GM21723 (cell line): ENCODE measurements around the gene BSN.
A peak's percentile ranks its signal among the peaks of the same experiment; 100 is the strongest.

Experiments
- ATAC-seq: cut with Tn5 transposase; IDR thresholded peaks from one replicate; pipeline ENCODE4 v1.9.1; 2021; ENCODE audit warnings: mild to moderate bottlenecking, moderate library complexity; ENCODE audit not compliant: unreplicated experiment

BSN gene

GRCh38 chr3:49553692-49554632, at the start of gene BSN:
Gene BSN, plus strand, starts transcription at chr3:49554477. Its CDS starts 126 bp downstream, at chr3:49554603.
- peak; percentile 62 for ATAC-seq

GRCh38 chr3:49506906-49507305, 47.4 kb upstream of the BSN start:
- ATAC-seq = no peak

- no peak for ATAC-seq
Observed at GRCh38 chr3:49509028-49509561, 45.2 kb upstream of the BSN start.

- no peak for ATAC-seq
Observed at GRCh38 chr3:49511639-49512038, 42.6 kb upstream of the BSN start.

- no peak for ATAC-seq
Observed at GRCh38 chr3:49512781-49513355, 41.4 kb upstream of the BSN start.

- ATAC-seq = no peak
Observed at GRCh38 chr3:49513494-49514124, 40.7 kb upstream of the BSN start.

GRCh38 chr3:49518016-49518415, 36.3 kb upstream of the BSN start:
- ATAC-seq = no peak

- ATAC-seq = no peak
Observed at GRCh38 chr3:49518441-49518840, 35.8 kb upstream of the BSN start.

GRCh38 chr3:49519296-49519695, 35.0 kb upstream of the BSN start:
- no peak for ATAC-seq

- no peak for ATAC-seq
Observed at GRCh38 chr3:49519916-49520385, 34.3 kb upstream of the BSN start.

GRCh38 chr3:49523756-49524747, 30.2 kb upstream of the BSN start:
- ATAC-seq = no peak

- ATAC-seq = no peak
Observed at GRCh38 chr3:49529567-49529966, 24.7 kb upstream of the BSN start.

- ATAC-seq = no peak
Observed at GRCh38 chr3:49530231-49530630, 24.0 kb upstream of the BSN start.

GRCh38 chr3:49530701-49531100, 23.6 kb upstream of the BSN start:
- no peak for ATAC-seq

- no peak for ATAC-seq
Observed at GRCh38 chr3:49531218-49531617, 23.1 kb upstream of the BSN start.

GRCh38 chr3:49531715-49532114, 22.6 kb upstream of the BSN start:
- ATAC-seq = no peak

GRCh38 chr3:49533031-49533430, 21.2 kb upstream of the BSN start:
- ATAC-seq = no peak

GRCh38 chr3:49533786-49534519, 20.3 kb upstream of the BSN start:
- ATAC-seq = no peak

GRCh38 chr3:49534581-49535441, 19.5 kb upstream of the BSN start:
- ATAC-seq = no peak
